WTC11 (cell line): ENCODE data around the gene PIK3CG. TPM values are rescaled to one million over a fixed set of nuclear protein-coding genes. Genes with fewer than 3 reads are reported as not detected.

Source experiments
- ATAC-seq: fragments of 200-7000 bp; cut with Tn5 transposase; 2 replicates; pipeline ENCODE4 v1.10.0; 2021; ENCODE audit warnings: mild to moderate bottlenecking, moderate library complexity
- CTCF ChIA-PET: fragments of 300-600 bp; sonication (Branson Sonifier 250); formaldehyde crosslinking; loops from one replicate; lab custom pipeline; 2021; ENCODE audit warnings: antibody characterized with exemption; lab: Charles Lee
- POLR2A ChIA-PET: fragments of 350-600 bp; sonication (Branson Sonifier 250); formaldehyde crosslinking; loops from one replicate; lab custom pipeline; 2021; ENCODE audit warnings: antibody characterized with exemption; lab: Charles Lee
- DNase-seq: peaks from one replicate; pipeline ENCODE4 v3.0.0; 2021; ENCODE audit warnings: low spot score
- H3K27ac Mint-ChIP-seq: 2 replicates; pipeline ENCODE4 v1.8.0; 2021; ENCODE audit warnings: mixed read lengths
- H3K27me3 Mint-ChIP-seq: 2 replicates; pipeline ENCODE4 v1.8.0; 2021; ENCODE audit warnings: low read depth, mild to moderate bottlenecking, moderate library complexity, mixed read lengths
- H3K36me3 Mint-ChIP-seq: 2 replicates; pipeline ENCODE4 v1.8.0; 2021; ENCODE audit warnings: mixed read lengths
- H3K4me1 Mint-ChIP-seq: 2 replicates; pipeline ENCODE4 v1.8.0; 2022; ENCODE audit warnings: mixed read lengths
- H3K4me3 Mint-ChIP-seq: 2 replicates; pipeline ENCODE4 v1.8.0; 2021; ENCODE audit warnings: mild to moderate bottlenecking, moderate library complexity, mixed read lengths
- H3K9me3 Mint-ChIP-seq: 2 replicates; pipeline ENCODE4 v1.8.0; 2021; ENCODE audit warnings: mixed read lengths
- ATF3 ChIP-seq: sonication (generic); formaldehyde crosslinking; conservative IDR thresholded peaks from 2 replicates; pipeline ENCODE4 v1.8.1; 2022; ENCODE audit warnings: mild to moderate bottlenecking, missing genetic modification reagents
- CTCF ChIP-seq: fragments of 200-600 bp; IDR thresholded peaks from 2 replicates; pipeline ENCODE4 v1.8.0; 2022; ENCODE audit warnings: antibody characterized with exemption
- ELF4 ChIP-seq: sonication (generic); formaldehyde crosslinking; IDR thresholded peaks from 2 replicates; pipeline ENCODE4 v1.8.1; 2022; ENCODE audit warnings: low read depth, mild to moderate bottlenecking, moderate library complexity, missing genetic modification reagents
- ETV6 ChIP-seq: sonication (generic); formaldehyde crosslinking; IDR thresholded peaks from 2 replicates; pipeline ENCODE4 v1.8.1; 2022; ENCODE audit warnings: mild to moderate bottlenecking, missing genetic modification reagents
- FOXK1 ChIP-seq: sonication (generic); formaldehyde crosslinking; IDR thresholded peaks from 2 replicates; pipeline ENCODE4 v1.8.0; 2022; ENCODE audit warnings: mild to moderate bottlenecking, moderate library complexity, missing genetic modification reagents
- GABPB1 ChIP-seq: sonication (generic); formaldehyde crosslinking; IDR thresholded peaks from 2 replicates; pipeline ENCODE4 v1.8.1; 2023; ENCODE audit warnings: mild to moderate bottlenecking, missing genetic modification reagents
- GRHL2 ChIP-seq: fragments of 250-450 bp; sonication (Bioruptor Pico); IDR thresholded peaks from 2 replicates; pipeline ENCODE4 v1.8.0; 2022; ENCODE audit warnings: mild to moderate bottlenecking, moderate library complexity; ENCODE audit not compliant: insufficient replicate concordance, severe bottlenecking
- GTF2I ChIP-seq: fragments of 250-450 bp; sonication (Bioruptor Pico); conservative IDR thresholded peaks from 2 replicates; pipeline ENCODE4 v1.4.0; 2021; ENCODE audit warnings: mild to moderate bottlenecking
- MAX ChIP-seq: sonication (generic); formaldehyde crosslinking; IDR thresholded peaks from 2 replicates; pipeline ENCODE4 v1.8.0; 2022; ENCODE audit warnings: mild to moderate bottlenecking, missing genetic modification reagents
- NFATC4 ChIP-seq: fragments of 250-450 bp; sonication (Bioruptor Pico); IDR thresholded peaks from 2 replicates; pipeline ENCODE4 v1.9.0; 2021; ENCODE audit warnings: mild to moderate bottlenecking
- NR3C1 ChIP-seq: sonication (generic); formaldehyde crosslinking; conservative IDR thresholded peaks from 2 replicates; pipeline ENCODE4 v1.8.1; 2023; ENCODE audit warnings: low read depth, mild to moderate bottlenecking, missing genetic modification reagents
- OVOL2 ChIP-seq: fragments of 250-450 bp; sonication (Bioruptor Pico); IDR thresholded peaks from 2 replicates; pipeline ENCODE4 v1.9.0; 2021; ENCODE audit warnings: mild to moderate bottlenecking, borderline replicate concordance
- RELA ChIP-seq: sonication (generic); formaldehyde crosslinking; IDR thresholded peaks from 2 replicates; pipeline ENCODE4 v1.8.1; 2022; ENCODE audit warnings: missing genetic modification reagents, mild to moderate bottlenecking, borderline replicate concordance
- ZBTB21 ChIP-seq: sonication (generic); formaldehyde crosslinking; IDR thresholded peaks from 2 replicates; pipeline ENCODE4 v1.8.1; 2023; ENCODE audit warnings: mild to moderate bottlenecking, missing genetic modification reagents, borderline replicate concordance
- ZNF423 ChIP-seq: fragments of 250-450 bp; sonication (Bioruptor Pico); IDR thresholded peaks from 2 replicates; pipeline ENCODE4 v2.1.2; 2022; ENCODE audit warnings: mild to moderate bottlenecking, moderate library complexity
- total RNA-seq: library from RNA; stranded (reverse); gene quantifications from 3 replicates; pipeline ENCODE4 v1.2.3, GENCODE V29; 2021
- TF ChIP-seq, protein P1 (sequence below): sonication (generic); formaldehyde crosslinking; IDR thresholded peaks from 2 replicates; pipeline ENCODE4 v1.8.0; 2023; ENCODE audit warnings: missing genetic modification reagents, mild to moderate bottlenecking, borderline replicate concordance

The PIK3CG gene
- total RNA-seq, 1 experiment from 2014 or later = 0.07 TPM

- no peaks in the 10 kb centered on the region for H3K4me1 Mint-ChIP-seq
- no peaks in the 10 kb centered on the region for H3K27me3 Mint-ChIP-seq
- no peak overlapping the region for H3K4me3 Mint-ChIP-seq
- H3K27ac Mint-ChIP-seq = no peak overlapping the region
- CTCF ChIA-PET = interaction anchor here (0.8 kb wide), 1 partner anchor 216 kb away, joined by 3 read pairs; no protein-coding TSS in a partner anchor
- H3K9me3 Mint-ChIP-seq = peaks cover 10% of the 10 kb centered on the region
- TF ChIP-seq RELA (CRISPR knock-in tag) = no peak
- TF ChIP-seq, protein P1, sequence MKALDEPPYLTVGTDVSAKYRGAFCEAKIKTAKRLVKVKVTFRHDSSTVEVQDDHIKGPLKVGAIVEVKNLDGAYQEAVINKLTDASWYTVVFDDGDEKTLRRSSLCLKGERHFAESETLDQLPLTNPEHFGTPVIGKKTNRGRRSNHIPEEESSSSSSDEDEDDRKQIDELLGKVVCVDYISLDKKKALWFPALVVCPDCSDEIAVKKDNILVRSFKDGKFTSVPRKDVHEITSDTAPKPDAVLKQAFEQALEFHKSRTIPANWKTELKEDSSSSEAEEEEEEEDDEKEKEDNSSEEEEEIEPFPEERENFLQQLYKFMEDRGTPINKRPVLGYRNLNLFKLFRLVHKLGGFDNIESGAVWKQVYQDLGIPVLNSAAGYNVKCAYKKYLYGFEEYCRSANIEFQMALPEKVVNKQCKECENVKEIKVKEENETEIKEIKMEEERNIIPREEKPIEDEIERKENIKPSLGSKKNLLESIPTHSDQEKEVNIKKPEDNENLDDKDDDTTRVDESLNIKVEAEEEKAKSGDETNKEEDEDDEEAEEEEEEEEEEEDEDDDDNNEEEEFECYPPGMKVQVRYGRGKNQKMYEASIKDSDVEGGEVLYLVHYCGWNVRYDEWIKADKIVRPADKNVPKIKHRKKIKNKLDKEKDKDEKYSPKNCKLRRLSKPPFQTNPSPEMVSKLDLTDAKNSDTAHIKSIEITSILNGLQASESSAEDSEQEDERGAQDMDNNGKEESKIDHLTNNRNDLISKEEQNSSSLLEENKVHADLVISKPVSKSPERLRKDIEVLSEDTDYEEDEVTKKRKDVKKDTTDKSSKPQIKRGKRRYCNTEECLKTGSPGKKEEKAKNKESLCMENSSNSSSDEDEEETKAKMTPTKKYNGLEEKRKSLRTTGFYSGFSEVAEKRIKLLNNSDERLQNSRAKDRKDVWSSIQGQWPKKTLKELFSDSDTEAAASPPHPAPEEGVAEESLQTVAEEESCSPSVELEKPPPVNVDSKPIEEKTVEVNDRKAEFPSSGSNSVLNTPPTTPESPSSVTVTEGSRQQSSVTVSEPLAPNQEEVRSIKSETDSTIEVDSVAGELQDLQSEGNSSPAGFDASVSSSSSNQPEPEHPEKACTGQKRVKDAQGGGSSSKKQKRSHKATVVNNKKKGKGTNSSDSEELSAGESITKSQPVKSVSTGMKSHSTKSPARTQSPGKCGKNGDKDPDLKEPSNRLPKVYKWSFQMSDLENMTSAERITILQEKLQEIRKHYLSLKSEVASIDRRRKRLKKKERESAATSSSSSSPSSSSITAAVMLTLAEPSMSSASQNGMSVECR (CRISPR knock-in tag) = no peak
- no peak for TF ChIP-seq FOXK1
- TF ChIP-seq GABPB1 = no peak
- TF ChIP-seq ZBTB21 = no peak
- TF ChIP-seq ZNF423 = no peak
- no peak for TF ChIP-seq ETV6
- TF ChIP-seq GTF2I (CRISPR knock-in tag) = no peak
- no peak for TF ChIP-seq GRHL2 (CRISPR knock-in tag)
- no peak for TF ChIP-seq ATF3 (CRISPR knock-in tag)
- no peak for TF ChIP-seq OVOL2 (CRISPR knock-in tag)
- TF ChIP-seq CTCF = no peak
- TF ChIP-seq, all 79 proteins: peak for 0
- DNase-seq = no peak
- no peak for ATAC-seq
- no peaks in the 10 kb centered on the region for H3K36me3 Mint-ChIP-seq
- POLR2A ChIA-PET = no interaction called here
Observed at GRCh38 chr7:106915407-106915806, 50.3 kb downstream of the PIK3CG start.

- Mint-ChIP-seq H3K27ac (no peak overlapping the region), H3K36me3 (no peaks in the 10 kb centered on the region; the same call in 1 of the 2 replicates), H3K4me3 (no peak overlapping the region), H3K4me1 (no peaks in the 10 kb centered on the region), H3K9me3 (peaks cover 13% of the 10 kb centered on the region), H3K27me3 (peaks cover 3% of the 10 kb centered on the region; the same call in 1 of the 2 replicates)
- TF ChIP-seq NR3C1 (CRISPR knock-in tag) (no peak), NFATC4 (CRISPR knock-in tag) (no peak), MAX (no peak), ELF4 (CRISPR knock-in tag) (no peak)
- TF ChIP-seq, protein P1 (CRISPR knock-in tag) = no peak
- ATAC-seq (no peak), DNase-seq (no peak)
- ChIA-PET POLR2A (no interaction called here), CTCF (interaction anchor here (0.8 kb wide), 1 partner anchor 215 kb away, joined by 3 read pairs; no protein-coding TSS in a partner anchor)
Observed at GRCh38 chr7:106915873-106916272, 50.8 kb downstream of the PIK3CG start.
